ENCODE data around the gene PRKAR2B.

The PRKAR2B gene

GRCh38 chr7:107025449-107026103 lies 18.9 kb upstream of the PRKAR2B start:
- no peak for DNase-seq (ENCODE audit: extremely low read depth, low read depth)
- no peak for TF ChIP-seq CTCF (IDR thresholded peaks at IDR 0.05; ENCODE audit: low read depth, low read length, missing control alignments)
- no peak overlapping the region for H3K4me3 ChIP-seq (replicated peaks; ENCODE audit: low read depth, low read length)

DNA sequence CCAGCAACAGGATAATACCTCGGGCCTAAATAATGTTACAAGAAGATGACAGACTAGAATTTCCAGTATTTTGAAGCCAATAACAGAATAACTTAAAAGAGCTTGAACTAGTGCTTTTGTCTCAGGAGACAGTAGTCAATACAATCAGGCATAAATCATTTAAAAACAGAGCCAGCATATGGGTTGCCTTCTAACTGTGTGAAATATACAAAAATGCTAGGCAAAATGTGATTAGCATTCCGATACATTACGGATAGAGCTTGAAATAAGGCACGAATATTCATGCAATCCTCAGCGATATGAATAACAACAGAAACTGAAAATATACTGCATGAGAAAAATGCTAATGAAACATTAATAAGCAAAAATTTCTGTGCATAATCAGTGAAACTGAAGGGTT lies 18.3 kb upstream of the PRKAR2B start:
- DNase-seq (ENCODE audit: extremely low read depth, low read depth) = no peak
- H3K4me3 ChIP-seq (replicated peaks; ENCODE audit: low read depth, low read length) = no peak overlapping the region
- TF ChIP-seq CTCF (IDR thresholded peaks at IDR 0.05; ENCODE audit: low read depth, low read length, missing control alignments) = no peak

GRCh38 chr7:107027208-107027607 lies 17.3 kb upstream of the PRKAR2B start:
- H3K4me3 ChIP-seq (replicated peaks; ENCODE audit: low read depth, low read length) = no peak overlapping the region
- no peak for DNase-seq (ENCODE audit: extremely low read depth, low read depth)
- TF ChIP-seq CTCF (IDR thresholded peaks at IDR 0.05; ENCODE audit: low read depth, low read length, missing control alignments) = no peak

GRCh38 chr7:107029061-107029763 lies 15.3 kb upstream of the PRKAR2B start:
- no peak for TF ChIP-seq CTCF (IDR thresholded peaks at IDR 0.05; ENCODE audit: low read depth, low read length, missing control alignments)
- no peak overlapping the region for H3K4me3 ChIP-seq (replicated peaks; ENCODE audit: low read depth, low read length)
- DNase-seq (ENCODE audit: extremely low read depth, low read depth) = no peak

DNA sequence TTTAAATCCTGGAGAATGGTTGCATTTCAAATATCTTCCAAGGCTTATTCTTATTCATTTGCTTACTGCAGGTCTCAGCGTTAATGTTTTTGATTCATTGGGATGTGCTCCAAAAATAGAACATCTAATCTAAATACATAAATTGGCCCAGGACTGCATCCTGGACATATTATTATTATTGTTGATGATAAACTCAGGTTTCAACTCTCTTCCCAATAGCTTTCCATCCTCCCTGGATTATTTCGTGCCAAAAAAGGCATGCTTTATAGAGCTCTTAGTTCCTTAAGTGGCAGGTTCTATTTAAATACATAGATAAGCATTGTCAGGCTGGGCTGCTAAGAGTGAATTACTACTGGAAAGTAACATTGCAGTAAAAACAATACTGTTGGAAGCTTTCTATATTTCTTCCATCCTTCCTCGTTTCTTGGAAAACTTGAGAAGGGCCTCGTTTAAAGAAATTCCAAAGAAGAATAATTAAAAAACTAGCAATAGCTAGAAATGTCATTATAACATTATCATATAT lies 14.7 kb upstream of the PRKAR2B start:
- no peak overlapping the region for H3K4me3 ChIP-seq (replicated peaks; ENCODE audit: low read depth, low read length)
- no peak for DNase-seq (ENCODE audit: extremely low read depth, low read depth)
- no peak for TF ChIP-seq CTCF (IDR thresholded peaks at IDR 0.05; ENCODE audit: low read depth, low read length, missing control alignments)

- no peak for DNase-seq (ENCODE audit: extremely low read depth, low read depth)
- TF ChIP-seq CTCF (IDR thresholded peaks at IDR 0.05; ENCODE audit: low read depth, low read length, missing control alignments) = no peak
- H3K4me3 ChIP-seq (replicated peaks; ENCODE audit: low read depth, low read length) = no peak overlapping the region
These were observed 12.5 kb upstream of the PRKAR2B start for GRCh38 chr7:107032050-107032449.
